Inflammatory macrophage treated with lipopolysaccharide for 1 hour (primary cell): ENCODE measurements around the gene PCGF3.
"Not testable (repeated sequence)": the region's sequence is repeated elsewhere in the genome, so short reads cannot be mapped to it uniquely, and the experiment has no call there.

ENCODE experiments used
- DNase-seq, 2 donors: peaks; one replicate each; pipeline ENCODE4 v3.0.0-alpha.2; 2020 to 2022

The PCGF3 gene

DNA sequence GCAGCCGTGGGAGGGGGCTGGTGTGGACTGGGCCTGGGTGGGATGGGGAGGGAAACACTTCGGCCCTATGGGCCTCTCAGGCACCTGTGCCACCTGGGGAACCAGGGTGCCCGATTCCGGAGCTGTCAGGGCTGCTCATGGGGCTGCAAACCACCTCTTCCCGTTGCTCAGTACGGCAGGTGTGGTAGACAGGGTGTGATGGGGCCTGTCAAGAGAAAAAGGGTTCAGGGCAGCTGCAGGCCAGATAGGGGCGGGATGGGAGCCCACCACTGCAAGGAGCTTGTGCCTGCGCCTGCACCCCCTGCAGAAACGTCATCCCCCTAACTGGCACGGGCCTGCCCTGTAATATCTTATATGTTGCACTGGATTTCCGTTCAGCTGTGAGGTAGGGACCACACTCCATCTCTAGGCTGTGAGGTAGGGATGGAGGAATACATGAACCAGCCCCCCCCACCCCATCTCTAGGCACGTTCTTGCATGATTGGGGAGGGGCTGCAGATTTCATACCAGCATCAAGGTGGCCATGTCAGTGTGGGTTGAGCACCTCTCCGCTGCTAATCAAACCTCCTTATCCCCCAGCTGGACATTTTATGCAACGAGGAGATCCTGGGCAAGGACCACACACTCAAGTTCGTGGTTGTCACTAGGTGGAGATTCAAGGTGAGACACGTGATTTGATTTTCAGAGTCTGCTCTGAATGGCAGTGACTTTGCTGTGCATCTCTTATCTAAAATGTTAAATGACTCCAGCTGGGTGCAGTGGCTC is 59.0 kb downstream of the PCGF3 start:
- DNase-seq: no peak

DNA sequence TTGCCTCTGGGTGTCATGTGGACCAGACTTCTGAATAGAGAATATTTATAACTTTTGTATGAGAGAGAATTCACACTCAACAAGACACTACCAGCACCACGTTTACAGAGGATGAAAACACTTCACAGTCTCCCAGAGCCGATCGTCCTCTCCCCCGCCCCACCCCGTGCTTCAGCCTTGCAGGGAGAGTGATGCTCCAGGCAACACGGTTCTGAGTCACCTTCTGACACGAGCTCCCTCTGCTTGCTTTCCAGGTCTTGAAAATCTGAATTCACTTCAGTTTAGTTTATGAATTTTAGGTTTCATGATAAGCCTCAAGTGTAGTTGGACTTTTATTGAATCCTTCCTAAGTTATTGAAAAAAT is 60.5 kb downstream of the PCGF3 start:
- no peak for DNase-seq

DNA sequence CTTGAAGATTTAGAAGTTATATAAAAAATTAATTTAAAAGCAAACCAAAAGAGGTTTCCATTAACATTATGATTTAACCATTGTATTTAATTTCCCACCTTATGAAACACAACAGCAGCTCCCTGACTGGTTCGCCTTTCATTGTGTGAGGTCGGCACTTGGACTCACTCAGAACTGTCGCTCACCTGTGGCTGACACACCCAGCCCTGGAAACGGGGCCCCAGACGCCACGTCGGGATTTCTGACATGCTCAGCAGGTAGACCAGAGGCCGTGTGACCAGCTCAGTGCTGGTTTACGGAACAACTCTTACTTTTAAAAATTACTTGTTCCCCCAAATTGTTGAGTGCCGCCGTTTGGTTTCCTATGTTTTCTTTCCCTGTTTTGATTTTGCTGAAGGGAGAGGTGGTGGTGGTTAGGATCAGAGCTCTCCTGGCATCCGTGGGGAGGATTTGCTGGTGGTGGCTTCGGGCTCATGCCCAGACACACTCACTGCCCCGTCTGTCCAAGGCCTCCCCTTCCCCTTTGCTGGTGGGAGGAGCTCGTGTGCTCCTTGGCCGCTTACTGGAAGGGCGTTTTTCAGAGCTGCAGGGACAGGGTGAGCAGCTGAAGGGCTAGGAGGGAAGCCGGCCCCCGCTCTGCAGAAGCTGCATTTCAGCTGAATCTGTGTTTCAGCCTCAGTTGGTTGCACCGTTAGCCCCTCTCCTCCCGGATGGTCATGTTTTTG is 61.1 kb downstream of the PCGF3 start:
- no peak for DNase-seq

DNA sequence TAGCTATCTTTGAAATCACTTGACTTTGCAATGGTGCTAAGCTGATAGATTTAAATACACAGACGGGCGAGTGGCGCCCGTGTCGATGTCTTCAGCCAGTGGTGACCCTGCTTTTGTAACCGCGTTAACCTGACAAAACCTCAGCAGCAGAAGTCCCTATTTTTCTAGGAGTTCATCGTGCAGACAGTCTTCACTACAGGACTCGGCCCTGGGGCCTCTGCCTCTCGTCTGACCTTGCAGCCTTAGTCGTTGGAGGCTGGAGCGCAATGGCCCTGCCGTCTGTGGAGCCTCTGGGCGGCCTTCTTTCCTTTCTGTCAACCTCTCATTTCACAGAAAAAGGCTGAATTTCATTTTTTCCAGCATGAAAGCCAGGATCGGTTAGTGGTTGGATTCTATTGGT is 62.4 kb downstream of the PCGF3 start:
- DNase-seq: no peak

DNA sequence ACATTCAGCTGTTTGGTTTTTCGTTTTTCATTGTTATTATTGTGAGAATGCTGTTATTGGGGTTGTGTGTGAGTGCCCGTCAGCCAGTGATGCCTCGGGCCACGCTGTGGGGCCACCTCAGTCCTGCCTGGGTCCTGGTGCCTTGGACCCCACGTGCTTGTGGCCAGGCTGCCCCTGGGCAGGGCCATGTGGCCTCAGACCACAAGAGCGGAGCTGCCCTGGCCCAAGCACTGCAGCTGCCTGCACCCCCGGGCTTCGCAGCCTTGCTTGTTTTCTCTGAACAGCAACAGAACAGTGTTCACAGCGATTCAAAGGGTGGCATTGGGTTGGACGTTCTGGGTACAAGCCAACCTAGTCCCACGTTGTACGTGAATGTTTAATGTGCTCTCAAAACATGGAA is 63.4 kb downstream of the PCGF3 start:
- DNase-seq: no peak

DNA sequence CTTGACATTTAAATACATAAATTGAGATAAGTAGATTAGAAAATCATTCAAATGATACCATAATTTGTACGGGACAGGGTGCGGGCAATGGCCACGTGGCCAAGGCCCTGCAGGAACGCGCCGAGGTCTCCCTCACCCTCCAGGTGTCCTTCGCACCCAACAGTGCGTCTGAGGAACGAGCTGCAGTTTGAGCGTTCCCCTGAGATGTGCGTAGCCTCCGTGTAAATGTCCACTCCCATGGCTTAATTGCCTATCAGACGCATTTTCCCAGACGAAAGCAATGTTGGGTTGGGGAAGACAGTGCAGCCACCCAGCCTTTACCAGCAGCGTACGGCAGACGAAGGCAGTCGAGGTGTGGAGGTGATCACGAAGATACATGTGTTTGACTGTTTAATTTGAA is 63.9 kb downstream of the PCGF3 start:
- no peak for DNase-seq

DNA sequence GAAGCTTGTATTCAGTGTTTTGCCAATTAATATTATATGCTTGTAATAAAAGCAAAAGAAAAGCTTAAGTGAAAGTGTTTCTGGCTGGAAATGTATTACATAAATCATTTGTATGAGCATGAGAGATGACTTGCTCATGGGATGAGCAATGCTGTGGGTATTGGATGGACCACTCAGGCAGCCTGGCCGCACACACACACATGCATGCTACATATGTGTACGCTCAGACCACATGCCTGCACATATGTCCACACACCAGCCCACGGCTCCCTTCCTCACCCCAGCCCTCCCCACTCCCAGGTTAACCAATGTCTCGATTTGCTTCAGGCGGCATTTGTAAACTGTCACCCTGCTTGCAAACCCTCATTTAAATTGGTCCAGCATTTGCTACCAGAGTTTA is 64.4 kb downstream of the PCGF3 start:
- no peak for DNase-seq

DNA sequence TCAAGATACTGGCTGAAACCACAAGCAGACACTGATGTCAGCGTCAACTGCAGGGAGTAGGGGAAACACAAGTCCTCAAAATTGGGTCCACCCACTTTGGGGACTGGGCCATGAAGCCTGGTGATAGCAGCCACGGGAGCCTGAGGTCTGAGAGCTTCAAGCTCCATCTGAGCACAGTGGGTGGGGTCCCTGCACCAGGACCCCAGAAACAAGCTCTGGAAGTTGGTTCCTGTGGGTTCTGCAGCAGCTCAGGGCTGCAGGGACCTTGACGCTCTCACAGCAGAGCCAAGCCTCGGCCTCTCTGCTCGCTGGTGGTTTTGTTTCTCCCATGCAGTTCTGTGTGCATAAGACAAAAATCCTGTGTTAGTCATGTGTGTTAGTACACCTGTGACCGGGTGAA is 65.8 kb downstream of the PCGF3 start:
- DNase-seq: no peak

DNA sequence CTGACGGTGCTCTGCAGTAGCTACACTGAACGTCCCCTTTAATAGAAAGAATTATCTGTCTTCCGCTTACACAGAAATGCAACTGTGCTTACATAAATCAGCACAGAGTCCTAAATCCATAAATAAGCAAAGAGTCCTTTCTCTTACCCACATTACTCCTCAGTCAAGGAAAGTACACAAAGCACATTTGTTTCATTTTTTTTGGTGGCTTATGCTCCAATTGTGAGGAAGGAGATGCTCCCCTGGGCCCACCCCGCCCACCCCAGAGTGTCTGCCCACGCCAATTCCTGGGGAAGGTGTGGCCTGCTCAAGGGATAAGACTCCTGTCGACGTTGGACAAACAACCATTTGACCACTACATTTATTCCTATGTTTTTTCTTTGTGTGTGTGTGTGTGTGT is 66.5 kb downstream of the PCGF3 start:
- DNase-seq: no peak

DNA sequence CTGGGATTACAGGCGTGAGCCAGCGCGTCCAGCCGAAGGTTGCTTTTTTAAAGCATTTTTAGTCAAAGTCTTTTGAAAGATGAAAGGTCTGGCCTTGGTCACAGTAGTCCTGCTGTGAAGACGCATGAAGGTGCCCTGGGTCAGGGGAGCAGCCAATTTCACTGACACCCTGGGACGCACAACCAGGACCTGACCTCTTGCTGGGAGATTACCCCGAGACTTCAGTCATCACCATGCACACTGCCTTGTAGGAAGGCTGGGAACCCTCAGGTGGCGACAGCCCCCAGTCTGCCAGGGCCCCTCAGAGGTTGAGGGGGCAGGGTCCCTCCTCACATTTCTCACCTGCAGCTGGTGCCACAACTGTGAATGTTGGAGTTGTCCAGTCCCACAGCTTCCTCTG is 67.1 kb downstream of the PCGF3 start:
- no peak for DNase-seq

DNA sequence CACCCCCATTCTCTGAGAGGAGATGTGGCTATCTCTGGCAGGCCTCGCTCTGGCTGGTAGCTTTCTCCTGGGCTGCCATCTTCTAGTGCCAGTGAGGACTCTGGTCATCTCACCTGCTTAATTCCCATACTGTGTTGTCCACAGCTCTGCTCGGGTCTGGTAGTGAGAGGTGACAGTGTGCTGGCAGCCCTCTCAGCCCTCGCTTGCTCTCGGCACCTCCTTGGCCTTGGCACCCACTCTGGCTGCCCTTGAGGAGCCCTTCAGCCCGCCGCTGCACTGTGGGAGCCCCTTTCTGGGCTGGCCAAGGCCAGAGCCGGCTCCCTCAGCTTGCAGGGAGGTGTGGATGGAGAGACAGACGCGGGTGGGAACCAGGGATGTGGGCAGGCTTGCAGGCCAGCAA is 67.6 kb downstream of the PCGF3 start:
- no peak for DNase-seq

DNA sequence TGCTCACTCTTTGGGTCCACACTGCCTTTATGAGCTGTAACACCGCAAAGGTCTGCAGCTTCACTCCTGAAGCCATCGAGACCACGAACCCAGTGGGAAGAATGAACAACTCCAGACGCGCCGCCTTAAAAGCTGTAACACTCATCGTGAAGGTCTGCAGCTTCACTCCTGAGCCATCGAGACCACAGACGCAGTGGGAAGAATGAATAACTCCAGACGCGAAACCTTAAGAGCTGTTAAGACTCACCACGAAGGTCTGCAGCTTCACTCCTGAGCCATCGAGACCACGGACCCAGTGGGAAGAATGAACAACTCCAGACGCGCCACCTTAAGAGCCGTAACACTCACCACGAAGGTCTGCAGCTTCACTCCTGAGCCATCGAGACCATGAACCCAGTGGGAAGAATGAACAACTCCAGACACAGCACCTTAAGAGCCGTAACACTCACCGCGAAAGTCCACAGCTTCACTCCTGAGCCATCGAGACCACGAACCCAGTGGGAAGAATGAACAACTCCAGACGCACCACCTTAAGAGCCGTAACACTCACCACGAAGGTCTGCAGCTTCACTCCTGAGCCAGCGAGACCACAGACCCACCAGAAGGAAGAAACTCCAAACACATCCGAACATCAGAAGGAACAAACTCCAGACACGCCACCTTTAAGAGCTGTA is 68.9 kb downstream of the PCGF3 start:
- not testable (repeated sequence) for DNase-seq

DNA sequence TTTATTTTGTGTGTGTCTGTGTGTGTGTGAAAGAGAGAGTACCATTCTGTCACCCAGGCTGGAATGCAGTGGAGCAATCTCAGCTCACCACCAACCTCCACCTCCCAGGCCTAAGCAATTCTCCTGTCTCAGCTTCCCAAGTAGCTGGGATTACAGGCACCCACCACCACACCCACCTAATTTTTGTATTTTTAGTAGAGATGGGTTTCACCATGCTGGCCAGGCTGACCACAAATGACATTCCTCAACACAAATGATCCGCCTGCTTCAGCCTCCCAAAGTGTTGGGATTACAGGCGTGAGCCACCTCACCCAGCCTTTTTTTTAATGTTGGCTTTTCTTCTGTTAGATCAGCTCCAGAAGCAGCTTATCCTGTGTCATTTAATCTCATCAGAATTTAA is 69.9 kb downstream of the PCGF3 start:
- DNase-seq: not testable (repeated sequence)

DNA sequence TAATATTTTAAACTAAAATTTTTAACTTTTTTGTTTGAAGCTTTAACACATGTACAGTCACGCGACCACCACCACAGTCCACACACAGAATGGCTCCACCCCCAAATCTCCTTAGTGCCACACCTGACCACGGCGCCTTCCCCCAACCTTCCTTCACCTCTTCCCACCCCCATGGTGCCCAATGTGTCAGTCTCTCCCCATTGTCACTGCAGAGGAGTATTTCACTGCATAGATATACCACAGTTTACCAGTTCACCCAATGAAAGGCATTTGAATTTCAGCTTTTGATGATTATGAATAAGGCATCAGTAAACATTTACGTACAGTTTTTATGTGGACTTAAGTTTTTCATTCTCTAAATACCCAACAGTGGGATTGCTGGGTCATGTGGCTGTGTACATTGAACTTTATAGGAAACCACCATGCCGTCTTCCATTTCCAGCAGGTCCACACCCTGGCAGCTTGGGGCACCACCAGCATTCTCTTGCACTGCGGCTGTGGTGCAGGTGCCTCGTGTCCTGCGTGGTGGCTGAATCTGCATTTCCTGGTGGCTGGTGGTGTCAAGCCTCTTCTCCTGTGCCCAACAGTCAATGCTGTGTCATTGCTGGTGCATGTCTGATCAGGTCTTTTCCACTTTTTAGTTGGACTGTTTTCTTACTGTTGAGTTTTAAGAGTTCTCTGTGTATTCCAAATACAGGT is 71.3 kb downstream of the PCGF3 start:
- DNase-seq: no peak

DNA sequence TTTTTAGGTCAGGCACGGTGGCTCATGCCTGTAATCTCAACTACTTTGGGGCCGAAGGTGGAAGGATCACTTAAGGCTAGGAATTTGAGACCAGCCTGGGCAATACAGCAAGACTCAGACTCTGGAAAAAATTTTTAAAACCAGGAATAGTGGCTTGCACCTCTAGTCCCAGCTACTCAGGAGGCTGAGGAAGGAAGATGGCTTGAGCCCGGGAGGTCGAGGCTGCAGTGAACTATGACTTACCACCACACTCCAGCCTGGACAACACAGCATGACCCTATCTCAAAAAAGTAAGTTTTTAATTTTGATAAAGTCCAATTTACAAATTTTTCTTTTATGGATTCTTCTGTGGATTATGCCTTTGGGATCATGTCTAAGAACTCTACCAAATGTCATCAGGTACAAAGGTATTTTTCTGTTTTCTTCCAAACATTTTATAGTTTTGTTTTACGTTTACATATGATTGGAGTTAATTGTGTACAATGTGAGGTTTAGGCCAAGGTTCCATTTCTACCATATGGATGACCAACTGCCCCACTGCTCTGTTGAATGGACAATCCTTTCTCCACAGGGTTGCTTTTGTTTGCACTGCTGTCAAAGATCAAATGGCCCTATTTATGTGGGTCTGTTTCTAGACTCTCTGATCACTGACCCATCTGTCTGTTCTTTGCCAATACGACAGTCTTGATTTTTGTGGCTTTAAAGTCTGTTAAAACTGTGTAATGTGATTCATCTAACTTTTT is 72.1 kb downstream of the PCGF3 start:
- DNase-seq: no peak

DNA sequence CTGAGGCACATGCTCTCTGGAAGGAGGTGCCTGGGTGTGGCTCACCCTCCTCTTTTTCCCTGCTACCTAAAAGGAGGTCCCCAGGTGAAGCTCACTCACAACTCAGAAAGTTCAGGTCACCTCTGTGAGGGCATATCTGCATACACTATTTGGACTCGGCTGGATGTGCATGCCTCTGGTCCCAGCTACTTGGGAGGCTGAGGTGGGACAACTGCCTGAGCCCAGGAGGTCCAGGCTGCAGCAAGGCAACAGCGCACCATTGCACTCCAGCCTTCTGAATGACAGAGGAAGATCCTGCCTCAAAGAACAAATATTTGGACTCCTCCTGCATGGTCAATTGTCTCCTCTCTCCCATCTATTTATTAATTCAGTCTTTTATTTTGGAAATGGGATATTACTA is 73.9 kb downstream of the PCGF3 start:
- DNase-seq: no peak

DNA sequence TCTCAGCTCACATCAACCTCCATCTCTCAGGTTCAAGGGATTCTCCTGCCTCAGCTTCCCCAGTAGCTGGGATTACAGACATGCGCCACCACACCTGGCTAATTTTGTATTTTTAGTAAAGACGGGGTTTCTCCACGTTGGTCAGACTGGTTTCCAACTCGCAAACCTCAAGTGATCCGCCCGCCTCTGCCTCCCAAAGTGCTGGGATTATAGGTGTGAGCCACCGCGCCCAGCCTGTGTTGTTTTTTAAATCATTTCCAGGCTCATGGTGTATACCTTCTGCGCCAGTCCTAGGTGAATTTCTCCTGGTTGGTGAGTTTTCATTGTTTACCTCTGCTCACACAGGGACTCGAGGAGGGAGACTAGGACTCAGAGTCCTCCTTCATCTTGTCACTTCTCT is 74.6 kb downstream of the PCGF3 start:
- not testable (repeated sequence) for DNase-seq

DNA sequence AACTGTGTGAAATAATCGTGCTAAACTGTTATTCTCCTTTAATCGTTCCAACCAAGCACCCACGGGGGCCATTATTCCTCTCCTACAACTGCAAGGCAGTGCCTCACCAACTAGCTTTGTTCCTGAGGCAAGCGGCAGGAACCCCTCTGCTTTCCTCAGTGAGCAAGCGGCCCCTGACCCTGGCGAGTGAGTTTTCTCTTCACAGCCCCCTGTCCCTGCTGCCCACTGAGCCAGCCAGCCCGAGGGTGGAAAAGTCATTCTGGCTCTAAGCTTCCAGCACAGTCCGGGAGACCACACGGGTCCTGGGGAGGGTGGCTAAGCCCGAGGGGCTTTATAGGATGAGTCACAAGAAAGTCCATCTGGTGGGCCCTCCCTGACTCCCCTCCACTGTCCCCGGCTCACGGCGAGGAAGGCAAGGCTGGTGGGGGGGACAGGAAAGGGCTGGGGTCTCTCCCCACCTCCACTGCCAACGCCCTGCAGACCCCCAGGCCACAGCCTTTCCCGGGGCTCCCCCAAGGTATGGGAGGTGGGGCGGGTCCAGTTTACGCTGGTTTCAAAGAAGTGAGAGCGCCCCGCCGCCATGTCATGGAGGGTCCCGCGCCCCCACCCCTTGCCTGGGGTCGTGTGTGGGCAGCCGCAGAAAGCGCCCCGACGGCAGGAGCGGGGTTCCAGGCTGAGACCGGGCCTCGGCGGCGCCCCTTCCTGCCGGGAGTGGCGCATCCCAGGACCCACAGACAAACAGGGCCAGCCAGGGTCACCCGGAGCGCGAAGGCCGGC is 75.3 kb downstream of the PCGF3 start:
- DNase-seq: no peak

DNA sequence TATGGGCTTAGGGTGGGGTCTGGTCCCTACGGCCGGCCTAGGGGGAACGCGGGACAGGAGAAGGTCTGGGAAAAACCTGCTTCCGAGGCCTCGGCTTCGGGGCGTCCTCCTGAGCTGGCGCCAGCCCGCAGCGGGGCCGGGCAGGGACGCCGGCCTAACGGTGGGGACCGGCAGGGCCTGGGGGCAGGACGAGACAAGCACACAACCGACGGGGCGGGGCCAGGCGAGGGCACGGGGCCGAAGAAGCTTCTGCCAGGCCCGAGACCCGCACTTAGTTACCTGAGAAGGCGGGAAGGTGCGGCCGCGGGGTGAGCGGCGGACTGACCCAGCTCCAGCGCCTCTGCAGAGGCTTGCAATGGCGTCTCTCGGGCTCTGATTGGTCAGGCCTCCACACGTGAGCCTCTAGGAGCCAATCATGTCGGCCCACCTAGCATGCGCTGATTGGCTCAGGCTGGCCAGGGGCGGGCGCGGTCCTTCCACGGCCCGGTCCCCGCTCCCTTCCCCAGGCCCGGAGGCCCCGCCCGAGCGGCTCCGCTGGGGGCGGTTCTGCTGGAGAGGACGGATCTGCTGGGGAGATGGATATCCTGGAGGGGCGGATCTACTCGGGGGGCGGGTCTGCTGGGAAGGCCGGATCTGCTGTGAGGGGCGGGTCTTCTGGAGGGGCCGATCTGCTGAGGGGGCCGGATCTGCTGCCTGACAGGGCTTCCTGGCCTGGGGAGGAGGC is 76.0 kb downstream of the PCGF3 start:
- DNase-seq: peak; percentile 99

DNA sequence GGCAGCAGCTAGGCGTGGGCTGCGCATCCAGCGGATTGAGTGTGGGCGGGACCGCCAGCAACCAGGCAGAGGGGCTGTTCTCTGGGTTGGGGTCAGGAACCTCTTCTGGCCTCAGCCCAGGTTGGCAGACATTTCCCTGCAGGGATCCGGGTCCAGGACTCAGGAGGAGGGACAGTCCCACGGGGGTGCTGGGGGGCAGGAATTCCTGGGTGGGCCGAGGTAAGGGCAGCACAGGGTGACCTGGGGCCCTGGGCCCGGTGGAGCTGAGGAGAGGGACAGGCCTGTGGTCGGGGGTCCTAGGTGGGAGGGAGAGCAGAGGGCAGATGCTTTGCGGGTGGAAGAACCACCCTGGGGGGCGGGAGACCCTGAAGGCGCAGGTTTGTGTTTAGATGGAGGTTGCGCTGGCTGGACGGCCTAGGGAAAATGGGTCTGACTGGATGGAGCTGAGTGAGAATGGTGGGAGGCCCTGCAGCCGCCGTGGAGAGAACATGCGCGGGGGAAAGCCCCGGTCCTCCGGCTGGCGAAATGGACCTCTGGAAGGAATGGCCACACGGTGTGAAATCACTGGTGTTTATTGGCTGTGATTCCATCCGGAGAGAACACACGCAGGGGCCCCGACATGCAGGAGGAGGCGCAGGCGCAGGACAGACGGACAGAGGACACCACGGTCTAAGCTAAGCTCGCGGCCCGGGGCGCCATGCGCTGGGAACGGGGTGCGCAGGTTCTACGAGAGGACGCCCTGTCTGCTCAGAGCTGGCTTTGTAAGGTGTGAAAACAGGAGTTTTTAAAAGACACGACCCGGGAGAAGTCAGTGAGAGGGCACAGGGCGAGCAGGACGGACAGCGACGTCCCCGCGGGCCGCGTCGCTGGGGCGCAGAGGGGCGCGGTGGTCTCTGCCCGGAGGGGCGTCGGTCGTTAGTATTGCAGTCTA is 79.0 kb downstream of the PCGF3 start:
- DNase-seq: no peak
